RWPE2 (cell line): ENCODE measurements around the gene WWOX.

Experiments
- ATAC-seq: fragments of 200-7000 bp; cut with Tn5 transposase; 3 replicates; pipeline ENCODE4 v1.9.1; 2021; ENCODE audit warnings: low read depth
- DNase-seq: peaks from one replicate; pipeline ENCODE4 v3.0.0-alpha.2; 2020; ENCODE audit warnings: low spot score
- H3K27ac ChIP-seq: fragments of 450-650 bp; 2 replicates; pipeline ENCODE4 v1.5.1; 2017; ENCODE audit warnings: mild to moderate bottlenecking; ENCODE audit not compliant: poor library complexity, severe bottlenecking
- H3K27me3 ChIP-seq: fragments of 250-450 bp; sonication (Bioruptor Pico); 2 replicates; pipeline ENCODE4 v1.5.1; 2021; ENCODE audit warnings: mild to moderate bottlenecking, moderate library complexity; ENCODE audit not compliant: insufficient read depth, poor library complexity, severe bottlenecking
- H3K36me3 ChIP-seq: fragments of 250-450 bp; sonication (Bioruptor Pico); 2 replicates; pipeline ENCODE4 v1.5.1; 2020; ENCODE audit warnings: low read depth, mild to moderate bottlenecking, moderate library complexity
- H3K4me1 ChIP-seq: fragments of 250-450 bp; sonication (Bioruptor Pico); 2 replicates; pipeline ENCODE4 v1.5.1; 2021; ENCODE audit warnings: mild to moderate bottlenecking, moderate library complexity; ENCODE audit not compliant: insufficient read depth, poor library complexity, severe bottlenecking
- H3K4me3 ChIP-seq: fragments of 250-450 bp; sonication (Bioruptor Pico); 2 replicates; pipeline ENCODE4 v1.5.1; 2021; ENCODE audit warnings: mild to moderate bottlenecking, moderate library complexity; ENCODE audit not compliant: severe bottlenecking
- H3K9me3 ChIP-seq: fragments of 250-450 bp; sonication (Bioruptor Pico); 2 replicates; pipeline ENCODE4 v1.5.1; 2021; ENCODE audit warnings: mild to moderate bottlenecking, moderate library complexity; ENCODE audit not compliant: severe bottlenecking
- CTCF ChIP-seq: fragments of 450-650 bp; IDR thresholded peaks from one replicate; pipeline ENCODE4 v1.5.1; 2017; ENCODE audit warnings: mild to moderate bottlenecking, moderate library complexity; ENCODE audit not compliant: poor library complexity, severe bottlenecking

The WWOX gene

DNA sequence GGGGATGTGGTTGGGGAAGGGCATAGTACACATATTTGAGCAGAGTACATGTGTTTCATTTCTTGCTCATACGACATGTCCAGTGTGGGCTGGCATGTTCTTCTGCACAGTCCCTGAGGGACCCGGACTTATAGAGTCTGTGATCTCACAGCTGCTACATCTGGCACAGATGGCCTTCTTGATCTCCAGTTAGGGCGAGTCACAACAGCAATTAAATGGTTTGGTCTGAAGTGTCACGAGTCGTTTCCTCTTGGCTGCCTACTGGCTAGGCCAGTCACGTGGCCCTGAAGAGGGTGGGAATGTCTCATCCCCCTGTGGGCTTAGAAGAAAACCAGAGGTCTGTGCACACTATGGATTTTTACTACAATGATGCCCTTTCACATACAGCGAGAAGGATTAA is 443.6 kb downstream of the WWOX start:
- no peak overlapping the region for H3K27ac ChIP-seq
- H3K4me1 ChIP-seq = no peaks in the 10 kb centered on the region
- H3K4me3 ChIP-seq = no peak overlapping the region
- H3K36me3 ChIP-seq = no peaks in the 10 kb centered on the region
- no peak for DNase-seq
- TF ChIP-seq CTCF = no peak
- ATAC-seq = no peak
- no peaks in the 10 kb centered on the region for H3K9me3 ChIP-seq
- H3K27me3 ChIP-seq = no peaks in the 10 kb centered on the region

DNA sequence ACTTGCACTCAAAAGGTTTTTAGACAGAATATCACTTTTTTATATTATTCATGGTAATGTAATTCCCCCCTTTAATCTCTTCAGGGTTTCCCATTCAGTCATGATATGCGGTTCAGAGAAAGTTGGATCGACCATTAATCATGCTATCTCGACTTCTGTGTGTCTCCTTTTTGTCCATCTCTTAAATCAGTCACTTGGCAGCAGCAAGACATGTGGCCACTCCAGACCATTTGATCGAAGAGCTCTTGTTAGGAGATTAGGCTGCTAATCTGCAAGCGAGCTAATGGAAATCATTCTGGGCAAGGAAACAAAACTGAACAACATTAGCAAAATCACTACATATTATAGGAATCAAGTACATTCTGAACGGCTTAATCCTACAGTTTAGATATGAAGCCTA is 449.9 kb downstream of the WWOX start:
- H3K36me3 ChIP-seq = no peaks in the 10 kb centered on the region
- DNase-seq = no peak
- H3K4me1 ChIP-seq = no peaks in the 10 kb centered on the region
- no peak for TF ChIP-seq CTCF
- H3K27me3 ChIP-seq = no peaks in the 10 kb centered on the region
- H3K9me3 ChIP-seq = no peaks in the 10 kb centered on the region
- no peak overlapping the region for H3K27ac ChIP-seq
- H3K4me3 ChIP-seq = no peak overlapping the region
- no peak for ATAC-seq

DNA sequence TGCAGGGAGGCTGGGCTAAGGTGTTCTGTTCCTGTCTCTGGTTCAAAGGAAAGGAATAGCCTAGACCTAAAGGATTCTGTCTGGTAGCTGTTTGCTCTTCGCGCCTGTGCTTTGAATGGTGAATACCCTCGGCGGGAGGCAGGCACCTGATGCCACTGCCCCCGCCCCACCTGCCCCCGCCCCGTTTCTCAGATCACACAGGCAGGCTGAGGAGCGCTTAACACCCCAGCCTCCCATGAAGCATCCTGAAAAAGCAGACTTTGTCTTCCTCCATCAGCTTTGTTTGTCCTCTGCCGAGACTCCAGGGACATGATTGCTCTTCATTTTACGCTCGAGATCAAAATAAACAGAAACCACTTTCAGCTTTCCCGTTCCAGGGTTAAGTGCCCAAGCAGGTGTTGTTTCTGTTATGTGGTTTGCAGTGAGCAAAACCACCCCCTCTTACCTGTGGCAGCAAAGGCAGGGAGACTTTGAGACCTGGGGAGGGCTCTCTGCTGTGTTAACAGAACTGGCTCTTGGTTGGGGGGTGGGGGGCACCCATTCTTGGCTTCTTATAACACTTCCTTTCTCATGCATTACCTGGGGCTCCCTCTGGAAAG is 452.1 kb downstream of the WWOX start:
- Histone ChIP-seq H3K27me3 (no peaks in the 10 kb centered on the region), H3K4me3 (no peak overlapping the region), H3K36me3 (no peaks in the 10 kb centered on the region), H3K9me3 (no peaks in the 10 kb centered on the region), H3K4me1 (no peaks in the 10 kb centered on the region), H3K27ac (no peak overlapping the region)
- DNase-seq (no peak), ATAC-seq (no peak)
- no peak for TF ChIP-seq CTCF

DNA sequence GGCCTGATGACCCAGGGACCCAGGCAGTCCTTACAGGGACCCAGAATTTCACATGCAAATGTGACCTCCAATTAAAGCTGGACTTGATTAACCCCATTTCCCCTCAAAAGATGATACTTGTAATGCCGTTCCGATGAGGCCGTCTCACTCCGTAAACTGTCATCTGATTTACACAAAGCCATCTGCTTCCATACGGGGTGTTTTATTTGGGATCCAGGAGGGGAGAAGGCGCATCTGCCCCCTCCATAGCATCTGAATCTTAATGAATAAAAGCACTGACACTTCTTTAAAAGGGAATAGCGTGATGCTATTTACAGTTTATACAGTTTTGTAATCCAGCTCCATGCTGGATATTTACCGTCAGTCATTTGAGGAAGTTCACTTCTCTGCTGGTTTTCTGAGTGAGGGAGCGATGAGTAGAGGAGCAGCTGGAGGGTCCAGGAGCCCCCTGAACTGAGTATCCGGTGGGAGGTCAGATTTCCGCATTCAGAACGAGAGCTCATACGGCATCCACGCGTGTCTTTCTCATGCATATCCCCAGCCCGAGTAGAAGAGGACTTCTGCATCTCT is 452.7 kb downstream of the WWOX start:
- Histone ChIP-seq H3K9me3 (no peaks in the 10 kb centered on the region), H3K27ac (no peak overlapping the region), H3K36me3 (no peaks in the 10 kb centered on the region), H3K27me3 (no peaks in the 10 kb centered on the region), H3K4me3 (no peak overlapping the region), H3K4me1 (no peaks in the 10 kb centered on the region)
- DNase-seq (no peak), ATAC-seq (no peak)
- no peak for TF ChIP-seq CTCF

DNA sequence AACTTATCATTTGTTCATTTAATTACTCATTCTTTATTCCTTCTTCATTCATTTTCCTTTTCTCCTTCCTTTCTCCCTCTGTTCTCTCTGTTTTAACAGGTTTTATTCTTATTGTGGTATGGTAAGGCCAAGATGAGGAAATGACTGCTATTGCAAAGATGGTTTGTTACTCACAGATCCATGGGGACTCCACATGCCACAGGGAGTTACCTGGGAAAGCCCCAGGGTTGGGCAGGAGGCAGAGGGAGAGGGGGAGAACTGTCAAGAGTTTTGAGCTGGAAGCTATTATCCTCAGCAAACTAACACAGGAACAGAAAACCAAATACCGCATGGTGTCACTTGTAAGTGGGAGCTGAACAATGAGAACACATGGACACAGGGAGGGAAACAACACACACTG is 453.3 kb downstream of the WWOX start:
- Histone ChIP-seq H3K27me3 (no peaks in the 10 kb centered on the region), H3K4me1 (no peaks in the 10 kb centered on the region), H3K36me3 (no peaks in the 10 kb centered on the region), H3K9me3 (no peaks in the 10 kb centered on the region), H3K27ac (no peak overlapping the region), H3K4me3 (no peak overlapping the region)
- DNase-seq (no peak), ATAC-seq (no peak)
- no peak for TF ChIP-seq CTCF
